Measurements from ENCODE around the gene KIAA0930. TPM values are rescaled to one million over a fixed set of nuclear protein-coding genes. Genes with fewer than 3 reads are reported as not detected.

Gene KIAA0930
- total and polyA plus RNA-seq, 5 donors, result 14.8 to 34.1 (median 23.6) TPM

- DNase-seq (peak in 2 of 3 donors; percentile 78), ATAC-seq (peak; percentile 13 to 26)
- Histone ChIP-seq H3K4me1 (ENCODE audit: control insufficient read depth, insufficient read depth, low read length) (no peaks in the 10 kb centered on the region), H3K27ac (ENCODE audit: low read length) (peak overlapping the region; percentile 1), H3K27me3 (ENCODE audit: control insufficient read depth, insufficient read depth) (no peaks in the 10 kb centered on the region), H3K4me3 (ENCODE audit: low read length) (no peak overlapping the region), H3K9me3 (ENCODE audit: control insufficient read depth, low read length) (no peaks in the 10 kb centered on the region)
- WGBS, result 81% methylated on average over 23 of the region's 23 CpGs
- intact Hi-C loops (cut with DNase I), result no loop called here
Measured at GRCh38 chr22:45235101-45235777, 5.5 kb downstream of the KIAA0930 start.

GRCh38 chr22:45233827-45234226, 6.9 kb downstream of the KIAA0930 start:
- no peaks in the 10 kb centered on the region for H3K9me3 ChIP-seq (ENCODE audit: control insufficient read depth, low read length)
- H3K27me3 ChIP-seq (ENCODE audit: control insufficient read depth, insufficient read depth), result no peaks in the 10 kb centered on the region
- ATAC-seq, result no peak
- H3K4me3 ChIP-seq (ENCODE audit: low read length), result no peak overlapping the region
- DNase-seq, result no peak
- WGBS, result 90% methylated on average over 10 of the region's 10 CpGs
- no peak overlapping the region for H3K27ac ChIP-seq (ENCODE audit: low read length)
- intact Hi-C loops (cut with DNase I), result no loop called here
- H3K4me1 ChIP-seq (ENCODE audit: control insufficient read depth, insufficient read depth, low read length), result no peaks in the 10 kb centered on the region

- Histone ChIP-seq H3K27ac (ENCODE audit: low read length) (no peak overlapping the region), H3K9me3 (ENCODE audit: control insufficient read depth, low read length) (no peaks in the 10 kb centered on the region), H3K4me1 (ENCODE audit: control insufficient read depth, insufficient read depth, low read length) (no peaks in the 10 kb centered on the region), H3K27me3 (ENCODE audit: control insufficient read depth, insufficient read depth) (no peaks in the 10 kb centered on the region), H3K4me3 (ENCODE audit: low read length) (no peak overlapping the region)
- DNase-seq (no peak), ATAC-seq (no peak)
- 91% methylated on average over 10 of the region's 10 CpGs for WGBS
- intact Hi-C loops (cut with DNase I), result no loop called here
Measured at GRCh38 chr22:45233386-45233785, 7.3 kb downstream of the KIAA0930 start.

GRCh38 chr22:45231293-45231692, 9.4 kb downstream of the KIAA0930 start:
- 85% methylated on average over 2 of the region's 2 CpGs for WGBS
- no peak overlapping the region for H3K27ac ChIP-seq (ENCODE audit: low read length)

GRCh38 chr22:45230026-45230721, 10.5 kb downstream of the KIAA0930 start:
- WGBS, result 87% methylated on average over 16 of the region's 16 CpGs
- Histone ChIP-seq H3K4me3 (ENCODE audit: low read length) (no peak overlapping the region), H3K9me3 (ENCODE audit: control insufficient read depth, low read length) (no peaks in the 10 kb centered on the region), H3K4me1 (ENCODE audit: control insufficient read depth, insufficient read depth, low read length) (peaks cover 2% of the 10 kb centered on the region), H3K27me3 (ENCODE audit: control insufficient read depth, insufficient read depth) (no peaks in the 10 kb centered on the region), H3K27ac (ENCODE audit: low read length) (no peak overlapping the region)
- intact Hi-C loops (cut with DNase I), result no loop called here
- ATAC-seq, result no peak
- peak in 1 of 3 donors; percentile 30 for DNase-seq

More at GRCh38 chr22:45231293-45231692, 9.4 kb downstream of the KIAA0930 start:
- H3K9me3 ChIP-seq (ENCODE audit: control insufficient read depth, low read length), result no peaks in the 10 kb centered on the region
- DNase-seq, result no peak
- intact Hi-C loops (cut with DNase I), result no loop called here
- ATAC-seq, result no peak
- no peaks in the 10 kb centered on the region for H3K27me3 ChIP-seq (ENCODE audit: control insufficient read depth, insufficient read depth)
- H3K4me3 ChIP-seq (ENCODE audit: low read length), result no peak overlapping the region
- peaks cover 2% of the 10 kb centered on the region for H3K4me1 ChIP-seq (ENCODE audit: control insufficient read depth, insufficient read depth, low read length)

- ATAC-seq (no peak), DNase-seq (peak in 1 of 3 donors; percentile 24)
- Histone ChIP-seq H3K4me3 (ENCODE audit: low read length) (no peak overlapping the region), H3K4me1 (ENCODE audit: control insufficient read depth, insufficient read depth, low read length) (peaks cover 2% of the 10 kb centered on the region), H3K27ac (ENCODE audit: low read length) (no peak overlapping the region), H3K27me3 (ENCODE audit: control insufficient read depth, insufficient read depth) (no peaks in the 10 kb centered on the region), H3K9me3 (ENCODE audit: control insufficient read depth, low read length) (no peaks in the 10 kb centered on the region)
- 85% methylated on average over 13 of the region's 13 CpGs for WGBS
- intact Hi-C loops (cut with DNase I), result no loop called here
Measured at GRCh38 chr22:45229181-45229580, 11.5 kb downstream of the KIAA0930 start.

GRCh38 chr22:45228401-45228754, 12.3 kb downstream of the KIAA0930 start:
- intact Hi-C loops (cut with DNase I), result no loop called here
- ATAC-seq (peak; percentile 17 to 34), DNase-seq (peak in 1 of 3 donors; percentile 38)
- no peaks in the 10 kb centered on the region for H3K9me3 ChIP-seq (ENCODE audit: control insufficient read depth, low read length)
- 90% methylated on average over 8 of the region's 8 CpGs for WGBS
- no peak overlapping the region for H3K4me3 ChIP-seq (ENCODE audit: low read length)
- no peak overlapping the region for H3K27ac ChIP-seq (ENCODE audit: low read length)
- H3K4me1 ChIP-seq (ENCODE audit: control insufficient read depth, insufficient read depth, low read length), result peaks cover 2% of the 10 kb centered on the region
- no peaks in the 10 kb centered on the region for H3K27me3 ChIP-seq (ENCODE audit: control insufficient read depth, insufficient read depth)

- H3K27ac ChIP-seq (ENCODE audit: low read length), result no peak overlapping the region
- DNase-seq (peak; percentile 41 to 78 (median 77)), ATAC-seq (peak; percentile 40 to 44)
- intact Hi-C loops (cut with DNase I), result no loop called here
- H3K9me3 ChIP-seq (ENCODE audit: control insufficient read depth, low read length), result no peaks in the 10 kb centered on the region
- no peak overlapping the region for H3K4me3 ChIP-seq (ENCODE audit: low read length)
- H3K4me1 ChIP-seq (ENCODE audit: control insufficient read depth, insufficient read depth, low read length), result peaks cover 2% of the 10 kb centered on the region
- no peaks in the 10 kb centered on the region for H3K27me3 ChIP-seq (ENCODE audit: control insufficient read depth, insufficient read depth)
- 55% methylated on average over 16 of the region's 16 CpGs for WGBS
Measured at GRCh38 chr22:45227645-45228400, 12.9 kb downstream of the KIAA0930 start.

- DNase-seq, result peak in 2 of 3 donors; percentile 54 to 64
- intact Hi-C loops (cut with DNase I), result no loop called here
Measured at GRCh38 chr22:45226503-45227186, 14.0 kb downstream of the KIAA0930 start.

GRCh38 chr22:45225732-45226502, 14.8 kb downstream of the KIAA0930 start:
- H3K27ac ChIP-seq (ENCODE audit: low read length), result no peak overlapping the region
- DNase-seq, result peak; percentile 62 to 75 (median 73)
- intact Hi-C loops (cut with DNase I), result no loop called here
- WGBS, result 73% methylated on average over 26 of the region's 26 CpGs
- peak; percentile 50 to 66 for ATAC-seq
- peaks cover 2% of the 10 kb centered on the region for H3K4me1 ChIP-seq (ENCODE audit: control insufficient read depth, insufficient read depth, low read length)
- no peaks in the 10 kb centered on the region for H3K9me3 ChIP-seq (ENCODE audit: control insufficient read depth, low read length)
- no peaks in the 10 kb centered on the region for H3K27me3 ChIP-seq (ENCODE audit: control insufficient read depth, insufficient read depth)
- H3K4me3 ChIP-seq (ENCODE audit: low read length), result no peak overlapping the region

More at GRCh38 chr22:45226503-45227186, 14.0 kb downstream of the KIAA0930 start:
- H3K27ac ChIP-seq (ENCODE audit: low read length), result no peak overlapping the region
- no peaks in the 10 kb centered on the region for H3K9me3 ChIP-seq (ENCODE audit: control insufficient read depth, low read length)
- 69% methylated on average over 17 of the region's 17 CpGs for WGBS
- peaks cover 2% of the 10 kb centered on the region for H3K4me1 ChIP-seq (ENCODE audit: control insufficient read depth, insufficient read depth, low read length)
- no peak overlapping the region for H3K4me3 ChIP-seq (ENCODE audit: low read length)
- ATAC-seq, result peak; percentile 14 to 27
- H3K27me3 ChIP-seq (ENCODE audit: control insufficient read depth, insufficient read depth), result no peaks in the 10 kb centered on the region
